OCI-LY7 (cell line): ENCODE data around the gene SLC35G3. TPM values are rescaled to one million over a fixed set of nuclear protein-coding genes. Genes with fewer than 3 reads are reported as not detected.
"Not testable (repeated sequence)": the region's sequence is repeated elsewhere in the genome, so short reads cannot be mapped to it uniquely, and the experiment has no call there.

ENCODE experiments used
- BruUV-seq: library from RNA; stranded (reverse); fragments of 400-500 nt; replicated peaks from 2 replicates; lab custom pipeline; 2021; lab: Mats Ljungman, UMichigan
- CTCF ChIA-PET: fragments of 300-600 bp; sonication (Branson Sonifier 250); formaldehyde crosslinking; loops from one replicate; lab custom pipeline; 2022; ENCODE audit warnings: antibody characterized with exemption; ENCODE audit not compliant: unreplicated experiment; lab: Charles Lee
- POLR2A ChIA-PET: fragments of 300-600 bp; sonication (Branson Sonifier 250); formaldehyde crosslinking; loops from one replicate; lab custom pipeline; 2022; ENCODE audit warnings: antibody characterized with exemption; lab: Charles Lee
- DNase-seq: peaks from one replicate; pipeline ENCODE4 v3.0.0-alpha.2; 2015; ENCODE audit warnings: low spot score
- H2AFZ ChIP-seq: fragments of 200-600 bp; sonication (generic), shearing (Covaris generic); 2 replicates; pipeline ENCODE4 v1.6.1; 2014; ENCODE audit warnings: mild to moderate bottlenecking, antibody characterized with exemption, low read length, moderate library complexity
- H3K27ac ChIP-seq: fragments of 200-600 bp; sonication (generic); 2 replicates; pipeline ENCODE4 v1.5.1; 2014; ENCODE audit warnings: mixed run types, low read depth, mild to moderate bottlenecking, moderate library complexity, low read length, inconsistent platforms; ENCODE audit not compliant: poor library complexity, severe bottlenecking
- H3K36me3 ChIP-seq: fragments of 200-600 bp; sonication (generic); 2 replicates; pipeline ENCODE4 v1.6.1; 2014; ENCODE audit warnings: mild to moderate bottlenecking, antibody characterized with exemption, low read length, moderate library complexity, mixed read lengths; ENCODE audit not compliant: insufficient read depth
- H3K4me1 ChIP-seq: fragments of 200-600 bp; sonication (generic); 2 replicates; pipeline ENCODE4 v1.5.1; 2014; ENCODE audit warnings: mild to moderate bottlenecking, low read length; ENCODE audit not compliant: insufficient read depth, poor library complexity, severe bottlenecking
- H3K4me2 ChIP-seq: fragments of 200-600 bp; sonication (generic); 2 replicates; pipeline ENCODE4 v1.6.1; 2014; ENCODE audit warnings: mild to moderate bottlenecking, low read length
- H3K4me3 ChIP-seq: fragments of 200-600 bp; sonication (generic); 2 replicates; pipeline ENCODE4 v1.5.1; 2014; ENCODE audit warnings: mild to moderate bottlenecking, low read depth, low read length; ENCODE audit not compliant: poor library complexity, severe bottlenecking
- H3K79me2 ChIP-seq: fragments of 200-600 bp; sonication (generic); 2 replicates; pipeline ENCODE4 v1.6.1; 2016; ENCODE audit warnings: low read depth, mild to moderate bottlenecking, low read length, moderate library complexity, mixed read lengths; ENCODE audit not compliant: insufficient read depth
- H3K9me2 ChIP-seq: fragments of 200-600 bp; sonication (generic); 2 replicates; pipeline ENCODE4 v1.6.1; 2016; ENCODE audit warnings: mild to moderate bottlenecking, low read length, mixed read lengths; ENCODE audit not compliant: insufficient read depth
- H3K9me3 ChIP-seq: fragments of 200-600 bp; sonication (generic); 2 replicates; pipeline ENCODE4 v1.6.1; 2014; ENCODE audit warnings: mild to moderate bottlenecking, mixed run types, low read length, mixed read lengths
- H4K20me1 ChIP-seq: fragments of 200-600 bp; sonication (generic); 2 replicates; pipeline ENCODE4 v1.6.1; 2014; ENCODE audit warnings: mild to moderate bottlenecking, antibody characterized with exemption, low read length, moderate library complexity, mixed read lengths; ENCODE audit not compliant: insufficient read depth
- CTCF ChIP-seq: fragments of 200-600 bp; sonication (generic); conservative IDR thresholded peaks from 2 replicates; pipeline ENCODE4 v1.5.1; 2014; ENCODE audit warnings: mild to moderate bottlenecking, antibody characterized with exemption, low read length, moderate library complexity, mixed read lengths
- EZH2phosphoT487 ChIP-seq: fragments of 200-600 bp; sonication (generic); IDR thresholded peaks from 2 replicates; pipeline ENCODE4 v1.6.1; 2018; ENCODE audit warnings: low read depth, borderline replicate concordance, mild to moderate bottlenecking, mixed run types, antibody characterized with exemption, low read length, moderate library complexity, mixed read lengths
- intact Hi-C: fragments of 100-400 bp; cut with micrococcal nuclease; formaldehyde crosslinking; loops from one replicate; pipeline ENCODE4 v1.10.0; 2022; ENCODE audit not compliant: unreplicated experiment
- total RNA-seq, 2 experiments: library from RNA; depleted of rRNA in 1 of 2; stranded (reverse); fragments of >200 nt in 1 of 2; shearing (Covaris generic) in 1 of 2; gene quantifications; 2 replicates each; pipeline ENCODE4 v1.2.3, GENCODE V29; 2014 to 2022

SLC35G3 gene
- total RNA-seq, 2 experiments from 2014 or later: not detected

GRCh38 chr17:35210741-35211140 lies 16.5 kb upstream of the SLC35G3 start:
- no peaks in the 10 kb centered on the region for H3K79me2 ChIP-seq
- ChIA-PET CTCF (no interaction called here), POLR2A (no interaction called here)
- intact Hi-C loops: no loop called here
- H3K9me3 ChIP-seq: no peaks in the 10 kb centered on the region
- DNase-seq: no peak
- H4K20me1 ChIP-seq: no peaks in the 10 kb centered on the region
- no peak for TF ChIP-seq EZH2phosphoT487
- no peak for TF ChIP-seq CTCF
- no peaks in the 10 kb centered on the region for H3K9me2 ChIP-seq
- H3K4me1 ChIP-seq: no peaks in the 10 kb centered on the region
- no peak overlapping the region for H3K27ac ChIP-seq
- no peak overlapping the region for H3K4me3 ChIP-seq
- BruUV-seq: no TSS peak
- no peak overlapping the region for H3K4me2 ChIP-seq
- no peak overlapping the region for H2AFZ ChIP-seq
- no peaks in the 10 kb centered on the region for H3K36me3 ChIP-seq

- H3K4me3 ChIP-seq, BruUV-seq, H3K4me2 ChIP-seq, H3K9me3 ChIP-seq, H2AFZ ChIP-seq, intact Hi-C loops, CTCF ChIA-PET, H3K4me1 ChIP-seq, POLR2A ChIA-PET, H4K20me1 ChIP-seq, H3K36me3 ChIP-seq, DNase-seq, H3K27ac ChIP-seq, H3K9me2 ChIP-seq, H3K79me2 ChIP-seq: not testable (repeated sequence)
Measured at GRCh38 chr17:35202582-35202981, 8.4 kb upstream of the SLC35G3 start.

- H2AFZ ChIP-seq, POLR2A ChIA-PET, H3K4me1 ChIP-seq, CTCF ChIA-PET, BruUV-seq, H3K27ac ChIP-seq, H3K79me2 ChIP-seq, H4K20me1 ChIP-seq, H3K9me2 ChIP-seq, H3K9me3 ChIP-seq, DNase-seq, H3K4me2 ChIP-seq, H3K4me3 ChIP-seq, intact Hi-C loops, H3K36me3 ChIP-seq: not testable (repeated sequence)
Measured at GRCh38 chr17:35195062-35195461, 869 bp upstream of the SLC35G3 start.

GRCh38 chr17:35192708-35193107 lies 1.5 kb downstream of the SLC35G3 start:
- TF ChIP-seq EZH2phosphoT487: no peak
- TF ChIP-seq CTCF: no peak
- BruUV-seq: no TSS peak
- Histone ChIP-seq H3K4me2 (no peak overlapping the region), H3K79me2 (no peaks in the 10 kb centered on the region), H3K27ac (no peak overlapping the region), H2AFZ (no peak overlapping the region), H3K4me3 (no peak overlapping the region), H3K4me1 (no peaks in the 10 kb centered on the region), H3K36me3 (no peaks in the 10 kb centered on the region), H3K9me2 (no peaks in the 10 kb centered on the region), H3K9me3 (0 out of 2 replicates have a peak, but pooled peaks cover 3% of the 10 kb centered on the region), H4K20me1 (no peaks in the 10 kb centered on the region)
- ChIA-PET CTCF (no interaction called here), POLR2A (interaction anchor here (0.7 kb wide), 3 partner anchors 380 to 1688 kb away, joined by 3 to 4 read pairs (median 3); no protein-coding TSS in a partner anchor)
- intact Hi-C loops: no loop called here
- DNase-seq: no peak
